HepG2 (cell line): ENCODE measurements around the gene EFNA3. TPM values are rescaled to one million over a fixed set of nuclear protein-coding genes. Genes with fewer than 3 reads are reported as not detected.

Experiments used
- DMTF1 ChIP-seq: sonication (generic); formaldehyde crosslinking; IDR thresholded peaks from 2 replicates; pipeline ENCODE4 v1.4.0; 2020; ENCODE audit warnings: mild to moderate bottlenecking, missing genetic modification reagents
- GFI1 ChIP-seq: sonication (generic); formaldehyde crosslinking; IDR thresholded peaks from 2 replicates; pipeline ENCODE4 v1.5.0; 2020; ENCODE audit warnings: missing genetic modification reagents, mild to moderate bottlenecking, borderline replicate concordance
- HMG20B ChIP-seq: conservative IDR thresholded peaks from 2 replicates; pipeline ENCODE4 v1.6.1; 2016; ENCODE audit warnings: missing genetic modification reagents, missing compliant biosample characterization
- KAT7 ChIP-seq: IDR thresholded peaks from 2 replicates; pipeline ENCODE4 v1.6.1; 2018; ENCODE audit warnings: borderline replicate concordance, missing compliant biosample characterization
- LCORL ChIP-seq, 2 experiments: fragments of 450-650 bp in 1 of 2; sonication (generic) in 1 of 2; formaldehyde crosslinking in 1 of 2; IDR thresholded peaks; 2 replicates each; pipeline versions ENCODE4 v1.5.0 to v1.6.1; 2017 to 2020; ENCODE audit warnings: antibody characterized with exemption in 1 of 2, missing genetic modification reagents in 1 of 2
- NR0B2 ChIP-seq: sonication (generic); formaldehyde crosslinking; IDR thresholded peaks from 2 replicates; pipeline ENCODE4 v1.4.0; 2020; ENCODE audit warnings: mild to moderate bottlenecking, missing genetic modification reagents
- RELA ChIP-seq: sonication (generic); formaldehyde crosslinking; IDR thresholded peaks from 2 replicates; pipeline ENCODE4 v1.4.0; 2020; ENCODE audit warnings: missing genetic modification reagents
- SP4 ChIP-seq: sonication (generic); formaldehyde crosslinking; IDR thresholded peaks from 2 replicates; pipeline ENCODE4 v1.8.1; 2023; ENCODE audit warnings: mild to moderate bottlenecking, missing genetic modification reagents
- TERF1 ChIP-seq: sonication (generic); formaldehyde crosslinking; IDR thresholded peaks from 2 replicates; pipeline ENCODE4 v1.8.0; 2022; ENCODE audit warnings: mild to moderate bottlenecking, missing genetic modification reagents, moderate library complexity
- TGIF2 ChIP-seq: IDR thresholded peaks from 2 replicates; pipeline ENCODE4 v1.6.1; 2016; ENCODE audit warnings: control low read depth, missing compliant biosample characterization
- THAP9 ChIP-seq: sonication (generic); formaldehyde crosslinking; IDR thresholded peaks from 2 replicates; pipeline ENCODE4; 2020; ENCODE audit warnings: missing genetic modification reagents, mild to moderate bottlenecking, borderline replicate concordance
- ZEB1 ChIP-seq: IDR thresholded peaks from 2 replicates; pipeline ENCODE4 v1.6.1; 2012; ENCODE audit warnings: mild to moderate bottlenecking, low read depth, inconsistent platforms; ENCODE audit not compliant: insufficient replicate concordance
- ZFP36L1 ChIP-seq: sonication (generic); formaldehyde crosslinking; IDR thresholded peaks from 2 replicates; pipeline ENCODE4 v1.8.0; 2022; ENCODE audit warnings: mild to moderate bottlenecking, missing genetic modification reagents, moderate library complexity
- ZNF224 ChIP-seq: sonication (generic); formaldehyde crosslinking; IDR thresholded peaks from 2 replicates; pipeline ENCODE4 v1.5.0; 2020; ENCODE audit warnings: mild to moderate bottlenecking, missing genetic modification reagents
- ZNF253 ChIP-seq: sonication (generic); formaldehyde crosslinking; IDR thresholded peaks from 2 replicates; pipeline ENCODE4 v1.8.0; 2022; ENCODE audit warnings: mild to moderate bottlenecking, missing genetic modification reagents, borderline replicate concordance
- ZNF276 ChIP-seq: sonication (generic); formaldehyde crosslinking; IDR thresholded peaks from 2 replicates; pipeline ENCODE4 v1.4.0; 2020; ENCODE audit warnings: mild to moderate bottlenecking, low read depth, missing genetic modification reagents
- ZNF451 ChIP-seq: sonication (generic); formaldehyde crosslinking; IDR thresholded peaks from 2 replicates; pipeline ENCODE4 v1.5.0; 2020; ENCODE audit warnings: mild to moderate bottlenecking, missing genetic modification reagents
- ZNF800 ChIP-seq: sonication (generic); formaldehyde crosslinking; IDR thresholded peaks from 2 replicates; pipeline ENCODE4 v1.4.0; 2020; ENCODE audit warnings: missing genetic modification reagents
- polyA plus RNA-seq, 8 experiments: library from polyadenylated mRNA; depleted of rRNA in 3 of 8; stranded (reverse) in 7 of 8; unstranded in 1 of 8; fragments of >200 nt; fragmentation: Illumina TruSeq in 4 of 8; extraction: Trizol in 4 of 8; gene quantifications; 2 replicates each; pipeline versions ENCODE4 v1.2.1 to v1.2.3, GENCODE V29; 2011 to 2016; ENCODE audit warnings: low read depth in 4 of 8, missing spikeins in 1 of 8, mixed read lengths in 1 of 8; ENCODE audit not compliant: insufficient read depth in 1 of 8
- total RNA-seq, 5 experiments: library from RNA; depleted of rRNA; stranded (reverse); fragments of >200 nt; fragmentation: Illumina TruSeq; extraction: Trizol; gene quantifications; 2 replicates each; pipeline ENCODE4 v1.2.3, GENCODE V29; 2016; ENCODE audit warnings: low read depth in 1 of 5

The EFNA3 gene
- total and polyA plus RNA-seq, 2 of the 13 experiments (the other 11 are each of a cell fraction or from before 2014, with no cell fraction given), result 1.0 to 5.7 TPM

- TF ChIP-seq ZNF253 (CRISPR knock-in tag) (peak; percentile 38; the same call in 1 of the 2 replicates), KAT7 (CRISPR knock-in tag) (no peak), ZNF224 (peak; percentile 56; the same call in 1 of the 2 replicates), ZEB1 (peak; percentile 45), LCORL (IDR thresholded peaks at IDR 0.05) (no peak), LCORL (CRISPR knock-in tag; IDR thresholded peaks at IDR 0.05) (no peak), GFI1 (0 out of 2 replicates have a peak, but pooled peaks have one; percentile 38), RELA (CRISPR knock-in tag) (no peak), ZNF800 (CRISPR knock-in tag) (0 out of 2 replicates have a peak, but pooled peaks have one; percentile 50), ZFP36L1 (0 out of 2 replicates have a peak, but pooled peaks have one; percentile 28), SP4 (CRISPR knock-in tag) (peak; percentile 67), NR0B2 (CRISPR knock-in tag) (no peak), ZNF276 (CRISPR knock-in tag) (0 out of 2 replicates have a peak, but pooled peaks have one; percentile 16), ZNF451 (CRISPR knock-in tag) (0 out of 2 replicates have a peak, but pooled peaks have one; percentile 39), THAP9 (CRISPR knock-in tag) (0 out of 2 replicates have a peak, but pooled peaks have one; percentile 30), HMG20B (no peak), TERF1 (CRISPR knock-in tag) (no peak), TGIF2 (CRISPR knock-in tag) (no peak), DMTF1 (CRISPR knock-in tag) (no peak)
Observed at GRCh38 chr1:155063550-155064110, 15.0 kb upstream of the EFNA3 start, which contains the start of gene EFNA4 (continued).
